Neural crest cell (in vitro differentiated cells): ENCODE measurements around the gene GPR146. TPM values are rescaled to one million over a fixed set of nuclear protein-coding genes. Genes with fewer than 3 reads are reported as not detected.
A peak's percentile ranks its signal among the peaks of the same experiment; 100 is the strongest.

ENCODE experiments used
- DNase-seq: peaks from one replicate; pipeline ENCODE4 v3.0.0; 2021; ENCODE audit warnings: low read depth, mixed read lengths, low spot score
- H3K27ac Mint-ChIP-seq: one replicate; pipeline ENCODE4 v1.8.0; 2021; ENCODE audit warnings: mild to moderate bottlenecking, mixed read lengths; ENCODE audit not compliant: unreplicated experiment
- H3K27me3 Mint-ChIP-seq: 2 replicates; pipeline ENCODE4 v1.8.0; 2021; ENCODE audit warnings: low read depth, mild to moderate bottlenecking, mixed read lengths
- H3K36me3 Mint-ChIP-seq: 2 replicates; pipeline ENCODE4 v1.8.0; 2021; ENCODE audit warnings: low read depth, mild to moderate bottlenecking, mixed read lengths
- H3K4me1 Mint-ChIP-seq: 2 replicates; pipeline ENCODE4 v1.8.0; 2021; ENCODE audit warnings: mixed read lengths
- H3K4me3 Mint-ChIP-seq: one replicate; pipeline ENCODE4 v1.8.0; 2021; ENCODE audit warnings: mild to moderate bottlenecking, mixed read lengths
- H3K9me3 Mint-ChIP-seq: 2 replicates; pipeline ENCODE4 v1.8.0; 2021; ENCODE audit warnings: mixed read lengths
- total RNA-seq: library from RNA; stranded (reverse); gene quantifications from 2 replicates; pipeline ENCODE4 v1.2.1, GENCODE V29; 2021
- TF ChIP-seq, protein P1 (sequence below): fragments of 200-600 bp; sonication (generic); conservative IDR thresholded peaks from 2 replicates; pipeline ENCODE4 v1.5.0; 2021; ENCODE audit warnings: antibody characterized with exemption, mild to moderate bottlenecking

The GPR146 gene
- total RNA-seq, 1 donor from 2014 or later = not detected

DNA sequence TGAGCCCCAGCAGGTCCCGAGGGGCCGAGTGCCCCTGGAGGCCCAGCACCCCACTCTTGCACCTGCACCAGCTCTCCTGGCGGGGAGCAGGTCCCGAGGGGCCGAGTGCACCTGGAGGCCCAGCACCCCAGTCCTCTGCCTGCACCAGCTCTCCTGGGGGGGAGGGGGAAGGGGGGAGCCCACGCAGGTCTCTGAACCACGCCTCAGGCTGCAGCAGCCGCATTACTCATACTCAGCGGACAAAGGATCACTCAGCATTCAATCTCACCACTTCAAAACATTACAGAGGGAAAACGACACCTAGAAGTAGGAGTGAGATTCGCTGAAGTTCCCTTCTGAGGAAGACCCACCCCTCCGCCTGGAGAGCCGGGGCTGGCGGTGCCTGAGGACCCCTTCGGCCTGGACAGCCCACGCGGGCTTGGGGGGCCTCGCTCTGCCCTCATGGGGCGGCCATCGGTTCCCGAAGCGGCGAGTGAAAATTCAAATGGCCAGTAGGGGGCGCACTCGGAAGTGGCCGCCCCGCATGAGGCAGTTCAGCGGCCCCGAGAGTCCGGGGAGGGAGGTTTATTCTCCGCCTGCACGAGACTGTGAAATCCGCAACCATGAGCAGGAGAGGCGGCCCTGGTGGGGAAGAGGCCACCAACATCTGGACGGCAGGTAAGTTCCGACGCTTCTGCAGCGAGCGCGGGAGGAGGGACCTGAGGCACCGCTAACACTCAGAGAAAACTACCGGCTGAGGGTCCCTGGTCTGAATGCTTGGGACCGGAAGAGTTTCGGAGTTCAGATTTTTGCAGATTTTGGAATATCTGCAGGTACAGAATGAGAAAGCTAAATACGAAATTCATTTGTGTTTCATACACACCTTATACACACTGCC is 42.5 kb downstream of the GPR146 start:
- TF ChIP-seq, protein P1, sequence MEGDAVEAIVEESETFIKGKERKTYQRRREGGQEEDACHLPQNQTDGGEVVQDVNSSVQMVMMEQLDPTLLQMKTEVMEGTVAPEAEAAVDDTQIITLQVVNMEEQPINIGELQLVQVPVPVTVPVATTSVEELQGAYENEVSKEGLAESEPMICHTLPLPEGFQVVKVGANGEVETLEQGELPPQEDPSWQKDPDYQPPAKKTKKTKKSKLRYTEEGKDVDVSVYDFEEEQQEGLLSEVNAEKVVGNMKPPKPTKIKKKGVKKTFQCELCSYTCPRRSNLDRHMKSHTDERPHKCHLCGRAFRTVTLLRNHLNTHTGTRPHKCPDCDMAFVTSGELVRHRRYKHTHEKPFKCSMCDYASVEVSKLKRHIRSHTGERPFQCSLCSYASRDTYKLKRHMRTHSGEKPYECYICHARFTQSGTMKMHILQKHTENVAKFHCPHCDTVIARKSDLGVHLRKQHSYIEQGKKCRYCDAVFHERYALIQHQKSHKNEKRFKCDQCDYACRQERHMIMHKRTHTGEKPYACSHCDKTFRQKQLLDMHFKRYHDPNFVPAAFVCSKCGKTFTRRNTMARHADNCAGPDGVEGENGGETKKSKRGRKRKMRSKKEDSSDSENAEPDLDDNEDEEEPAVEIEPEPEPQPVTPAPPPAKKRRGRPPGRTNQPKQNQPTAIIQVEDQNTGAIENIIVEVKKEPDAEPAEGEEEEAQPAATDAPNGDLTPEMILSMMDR = peak; percentile 97
- H3K36me3 Mint-ChIP-seq = no peaks in the 10 kb centered on the region
- peak overlapping the region; percentile 13 for H3K4me3 Mint-ChIP-seq
- peaks cover 10% of the 10 kb centered on the region for H3K27me3 Mint-ChIP-seq
- H3K9me3 Mint-ChIP-seq = no peaks in the 10 kb centered on the region
- H3K27ac Mint-ChIP-seq = peak overlapping the region; percentile 27
- peaks cover 49% of the 10 kb centered on the region for H3K4me1 Mint-ChIP-seq
- DNase-seq = peak; percentile 74

GRCh38 chr7:1087465-1087814 is 43.1 kb downstream of the GPR146 start:
- no peaks in the 10 kb centered on the region for H3K9me3 Mint-ChIP-seq
- no peak for DNase-seq
- H3K4me1 Mint-ChIP-seq = peaks cover 42% of the 10 kb centered on the region
- peak overlapping the region; percentile 13 for H3K4me3 Mint-ChIP-seq
- no peak overlapping the region for H3K27ac Mint-ChIP-seq
- H3K36me3 Mint-ChIP-seq = no peaks in the 10 kb centered on the region
- TF ChIP-seq, protein P1 = no peak
- H3K27me3 Mint-ChIP-seq = peaks cover 10% of the 10 kb centered on the region

GRCh38 chr7:1087952-1088920 is 43.9 kb downstream of the GPR146 start, which contains the start of gene GPER1:
Gene GPER1, plus strand, starts transcription at chr7:1088113. Its CDS starts 3,616 bp downstream, at chr7:1091729.
- peak within 1 kb of the TSS; percentile 27 for H3K27ac Mint-ChIP-seq
- no peaks in the 10 kb centered on the region for H3K36me3 Mint-ChIP-seq
- peak within 1 kb of the TSS; percentile 52 for H3K4me3 Mint-ChIP-seq
- DNase-seq = peak; percentile 39
- H3K9me3 Mint-ChIP-seq = no peaks in the 10 kb centered on the region
- H3K4me1 Mint-ChIP-seq = peaks cover 39% of the 10 kb centered on the region
- H3K27me3 Mint-ChIP-seq = peaks cover 10% of the 10 kb centered on the region
- TF ChIP-seq, protein P1 = no peak

DNA sequence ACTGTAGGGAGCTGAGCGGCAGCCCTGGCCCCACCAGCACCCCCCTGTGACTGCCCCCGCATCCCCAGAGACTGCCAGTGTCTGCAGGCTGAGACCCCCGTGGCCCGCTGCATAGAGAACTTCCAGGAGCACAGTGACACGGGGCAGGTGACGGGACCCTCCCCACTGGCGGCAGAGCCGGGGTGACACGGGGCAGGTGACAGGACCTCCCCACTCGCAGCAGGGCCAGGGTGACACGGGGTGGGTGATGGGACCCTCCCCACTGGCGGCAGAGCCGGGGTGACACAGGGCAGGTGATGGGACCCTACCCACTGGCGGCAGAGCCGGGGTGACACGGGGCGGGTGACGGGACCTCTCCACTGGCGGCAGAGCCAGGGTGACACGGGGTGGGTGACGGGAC is 45.9 kb downstream of the GPR146 start:
- peaks cover 29% of the 10 kb centered on the region for H3K4me1 Mint-ChIP-seq
- H3K27ac Mint-ChIP-seq = no peak overlapping the region
- peaks cover 10% of the 10 kb centered on the region for H3K27me3 Mint-ChIP-seq
- no peaks in the 10 kb centered on the region for H3K36me3 Mint-ChIP-seq
- DNase-seq = no peak
- TF ChIP-seq, protein P1 = no peak
- no peaks in the 10 kb centered on the region for H3K9me3 Mint-ChIP-seq
- H3K4me3 Mint-ChIP-seq = no peak overlapping the region
